Gastroesophageal sphincter (tissue), 4 donors: ENCODE measurements around the gene CDPF1. TPM values are rescaled to one million over a fixed set of nuclear protein-coding genes. Genes with fewer than 3 reads are reported as not detected.

Experiments used
- ATAC-seq: fragments of 150-250 bp; one replicate; pipeline ENCODE4 v1.9.1; 2016; ENCODE audit warnings: mild to moderate bottlenecking, moderate library complexity
- H3K27ac ChIP-seq, 4 donors: fragments of 200-600 bp; sonication (generic) in 3 of 4; 1 replicate in 3 of 4; 2 replicates in 1 of 4; pipeline ENCODE4 v1.5.1; 2016 to 2019
- H3K27me3 ChIP-seq: fragments of 200-600 bp; sonication (generic); one replicate; pipeline ENCODE4 v1.5.1; 2019
- H3K36me3 ChIP-seq, 2 donors: fragments of 200-600 bp; sonication (generic); one replicate each; pipeline ENCODE4 v1.5.1; 2019; ENCODE audit warnings: control low read depth in 1 of 2
- H3K4me1 ChIP-seq, 3 donors: fragments of 200-600 bp; sonication (generic); 1 replicate in 2 of 3; 2 replicates in 1 of 3; pipeline ENCODE4 v1.5.1; 2016 to 2019; ENCODE audit warnings: control low read depth in 2 of 3
- H3K4me3 ChIP-seq, 2 donors: fragments of 200-600 bp; sonication (generic); one replicate each; pipeline ENCODE4 v1.5.1; 2019; ENCODE audit warnings: mild to moderate bottlenecking in 1 of 2, moderate library complexity in 1 of 2
- H3K9me3 ChIP-seq, 3 donors: fragments of 200-600 bp; sonication (generic); one replicate each; pipeline ENCODE4 v1.5.1; 2017 to 2019; ENCODE audit warnings: control low read depth in 2 of 3
- CTCF ChIP-seq, 4 experiments: fragments of 200-600 bp in 2 of 4; fragments of 450-650 bp in 2 of 4; sonication (generic) in 1 of 4; IDR thresholded peaks; one replicate each; pipeline ENCODE4 v1.5.1; 2017 to 2019; ENCODE audit warnings: antibody characterized with exemption in 4 of 4, mild to moderate bottlenecking in 2 of 4, moderate library complexity in 2 of 4
- EP300 ChIP-seq: sonication (generic); formaldehyde crosslinking; IDR thresholded peaks from one replicate; pipeline ENCODE4 v1.6.1; 2017; ENCODE audit warnings: antibody characterized with exemption, mild to moderate bottlenecking
- POLR2A ChIP-seq, 2 donors: fragments of 450-650 bp; IDR thresholded peaks; one replicate each; pipeline ENCODE4 v1.6.1; 2017; ENCODE audit warnings: antibody characterized with exemption in 2 of 2, mild to moderate bottlenecking in 2 of 2, moderate library complexity in 1 of 2
- POLR2AphosphoS5 ChIP-seq: sonication (generic); formaldehyde crosslinking; IDR thresholded peaks from one replicate; pipeline ENCODE4 v1.6.1; 2017; ENCODE audit warnings: antibody characterized with exemption
- WGBS, 2 donors: methylation state at CpG; one replicate each; pipeline ENCODE4 v1.1.5; 2018; ENCODE audit warnings: low coverage in 1 of 2; 5-methylcytosine and 5-hydroxymethylcytosine counted together
- total RNA-seq, 4 donors: library from RNA; depleted of rRNA; stranded (reverse); fragments of >200 nt; gene quantifications; one replicate each; pipeline ENCODE4 v1.1.0, GENCODE V29; 2016

The CDPF1 gene
- total RNA-seq, 4 donors from 2014 or later: 14.9 to 27.1 (median 18.7) TPM

GRCh38 chr22:46295277-46295971 lies 45.3 kb upstream of the CDPF1 start:
- Histone ChIP-seq H3K9me3 (peaks cover 0 to 11% (median 0%) of the 10 kb centered on the region in 3 donors), H3K27ac (peak overlapping the region; percentile 83 to 91 (median 88)), H3K4me1 (peaks cover 0 to 25% (median 15%) of the 10 kb centered on the region in 3 donors), H3K4me3 (peak overlapping the region in 1 of 2 donors; percentile 64), H3K27me3 (no peaks in the 10 kb centered on the region), H3K36me3 (peaks cover 0 to 38% of the 10 kb centered on the region in 2 donors)
- no peak for TF ChIP-seq POLR2AphosphoS5
- TF ChIP-seq EP300: no peak
- no peak for TF ChIP-seq POLR2A (IDR thresholded peaks at IDR 0.05)
- no peak for TF ChIP-seq CTCF (IDR thresholded peaks at IDR 0.05)
- WGBS, 2 donors: 40 to 51% methylated on average over 2 to 4 of the region's 4 CpGs
- ATAC-seq: no peak

- H3K4me3 ChIP-seq: no peak overlapping the region
- no peaks in the 10 kb centered on the region for H3K27me3 ChIP-seq
- no peak for ATAC-seq
- no peak overlapping the region for H3K27ac ChIP-seq
- H3K9me3 ChIP-seq: peaks cover 0 to 11% (median 0%) of the 10 kb centered on the region in 3 donors
- TF ChIP-seq POLR2A (IDR thresholded peaks at IDR 0.05) (no peak), CTCF (IDR thresholded peaks at IDR 0.05) (no peak), EP300 (no peak), POLR2AphosphoS5 (no peak)
- H3K4me1 ChIP-seq: peaks cover 0 to 25% (median 15%) of the 10 kb centered on the region in 3 donors
- H3K36me3 ChIP-seq: peaks cover 0 to 44% of the 10 kb centered on the region in 2 donors
- WGBS, 2 donors: 78 to 100% methylated on average over 1 to 2 of the region's 2 CpGs
Observed at GRCh38 chr22:46294784-46295183, 44.7 kb upstream of the CDPF1 start.

GRCh38 chr22:46293577-46294260 lies 43.6 kb upstream of the CDPF1 start:
- Histone ChIP-seq H3K9me3 (peaks cover 0 to 11% (median 0%) of the 10 kb centered on the region in 3 donors), H3K4me1 (peaks cover 0 to 25% (median 15%) of the 10 kb centered on the region in 3 donors), H3K27ac (peak overlapping the region in 2 of 4 donors; percentile 24 to 39), H3K4me3 (no peak overlapping the region), H3K36me3 (peaks cover 0 to 55% of the 10 kb centered on the region in 2 donors), H3K27me3 (no peaks in the 10 kb centered on the region)
- 57 to 80% methylated on average over 1 to 3 of the region's 11 CpGs for WGBS, 2 donors
- TF ChIP-seq EP300 (no peak), CTCF (IDR thresholded peaks at IDR 0.05) (no peak), POLR2A (IDR thresholded peaks at IDR 0.05) (no peak), POLR2AphosphoS5 (no peak)
- no peak for ATAC-seq

- Histone ChIP-seq H3K27ac (peak overlapping the region in 2 of 4 donors; percentile 24 to 39), H3K4me1 (peaks cover 0 to 23% (median 15%) of the 10 kb centered on the region in 3 donors), H3K4me3 (no peak overlapping the region), H3K9me3 (peaks cover 0 to 11% (median 0%) of the 10 kb centered on the region in 3 donors), H3K36me3 (peaks cover 0 to 64% of the 10 kb centered on the region in 2 donors), H3K27me3 (no peaks in the 10 kb centered on the region)
- 95% methylated on average over 4 of the region's 14 CpGs; no CpG with 5 or more reads in 1 of the 2 donors for WGBS, 2 donors
- TF ChIP-seq POLR2A (IDR thresholded peaks at IDR 0.05) (no peak), CTCF (IDR thresholded peaks at IDR 0.05) (no peak), EP300 (no peak)
- no peak for ATAC-seq
Observed at GRCh38 chr22:46292732-46293131, 42.6 kb upstream of the CDPF1 start.
